ENCODE results near the gene HBQ1.

The HBQ1 gene

DNA sequence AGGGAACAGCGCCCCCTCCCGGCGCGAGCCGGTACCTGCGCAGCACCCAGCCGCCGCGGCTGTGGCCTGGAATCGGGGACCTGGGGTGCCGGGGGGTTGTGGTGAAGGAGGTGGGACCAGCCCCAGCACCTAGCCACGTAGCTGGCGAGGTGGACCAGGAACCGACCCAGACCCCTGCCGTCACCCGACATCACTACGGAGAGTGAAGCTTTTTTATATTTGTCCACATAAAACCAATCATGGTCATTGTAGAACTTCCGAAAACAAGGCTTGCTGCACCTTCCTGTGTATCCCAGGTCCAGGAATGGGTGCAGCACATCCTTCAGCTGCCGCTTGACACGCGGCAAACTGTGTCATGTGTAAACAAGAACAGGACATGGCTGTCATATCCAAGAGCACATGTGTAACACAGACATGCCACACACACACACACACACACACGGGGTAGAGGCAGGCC lies 1.3 kb downstream of the HBQ1 start (continued):
- no peak for TF ChIP-seq ZNF571 (tag by site-specific recombination; IDR thresholded peaks at IDR 0.05)
- TF ChIP-seq ZNF654 (tag by site-specific recombination; IDR thresholded peaks at IDR 0.05; ENCODE audit: low read depth) = peak; percentile 66
- TF ChIP-seq, protein P1, sequence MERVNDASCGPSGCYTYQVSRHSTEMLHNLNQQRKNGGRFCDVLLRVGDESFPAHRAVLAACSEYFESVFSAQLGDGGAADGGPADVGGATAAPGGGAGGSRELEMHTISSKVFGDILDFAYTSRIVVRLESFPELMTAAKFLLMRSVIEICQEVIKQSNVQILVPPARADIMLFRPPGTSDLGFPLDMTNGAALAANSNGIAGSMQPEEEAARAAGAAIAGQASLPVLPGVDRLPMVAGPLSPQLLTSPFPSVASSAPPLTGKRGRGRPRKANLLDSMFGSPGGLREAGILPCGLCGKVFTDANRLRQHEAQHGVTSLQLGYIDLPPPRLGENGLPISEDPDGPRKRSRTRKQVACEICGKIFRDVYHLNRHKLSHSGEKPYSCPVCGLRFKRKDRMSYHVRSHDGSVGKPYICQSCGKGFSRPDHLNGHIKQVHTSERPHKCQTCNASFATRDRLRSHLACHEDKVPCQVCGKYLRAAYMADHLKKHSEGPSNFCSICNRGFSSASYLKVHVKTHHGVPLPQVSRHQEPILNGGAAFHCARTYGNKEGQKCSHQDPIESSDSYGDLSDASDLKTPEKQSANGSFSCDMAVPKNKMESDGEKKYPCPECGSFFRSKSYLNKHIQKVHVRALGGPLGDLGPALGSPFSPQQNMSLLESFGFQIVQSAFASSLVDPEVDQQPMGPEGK (tag by site-specific recombination; IDR thresholded peaks at IDR 0.05) = peak; percentile 70; the same call in 1 of the 2 replicates
- no peak for TF ChIP-seq OSR2 (tag by site-specific recombination; IDR thresholded peaks at IDR 0.05)
- no peak for TF ChIP-seq ZNF350 (tag by site-specific recombination; IDR thresholded peaks at IDR 0.05)
- no peak for TF ChIP-seq ZIC2 (tag by site-specific recombination; IDR thresholded peaks at IDR 0.05)
- 0 out of 2 replicates have a peak, but pooled peaks have one; percentile 24 for TF ChIP-seq ZFP37 (tag by site-specific recombination; IDR thresholded peaks at IDR 0.05)
- 0 out of 2 replicates have a peak, but pooled peaks have one; percentile 15 for TF ChIP-seq ZNF843 (tag by site-specific recombination; IDR thresholded peaks at IDR 0.05)
- TF ChIP-seq, protein P2, sequence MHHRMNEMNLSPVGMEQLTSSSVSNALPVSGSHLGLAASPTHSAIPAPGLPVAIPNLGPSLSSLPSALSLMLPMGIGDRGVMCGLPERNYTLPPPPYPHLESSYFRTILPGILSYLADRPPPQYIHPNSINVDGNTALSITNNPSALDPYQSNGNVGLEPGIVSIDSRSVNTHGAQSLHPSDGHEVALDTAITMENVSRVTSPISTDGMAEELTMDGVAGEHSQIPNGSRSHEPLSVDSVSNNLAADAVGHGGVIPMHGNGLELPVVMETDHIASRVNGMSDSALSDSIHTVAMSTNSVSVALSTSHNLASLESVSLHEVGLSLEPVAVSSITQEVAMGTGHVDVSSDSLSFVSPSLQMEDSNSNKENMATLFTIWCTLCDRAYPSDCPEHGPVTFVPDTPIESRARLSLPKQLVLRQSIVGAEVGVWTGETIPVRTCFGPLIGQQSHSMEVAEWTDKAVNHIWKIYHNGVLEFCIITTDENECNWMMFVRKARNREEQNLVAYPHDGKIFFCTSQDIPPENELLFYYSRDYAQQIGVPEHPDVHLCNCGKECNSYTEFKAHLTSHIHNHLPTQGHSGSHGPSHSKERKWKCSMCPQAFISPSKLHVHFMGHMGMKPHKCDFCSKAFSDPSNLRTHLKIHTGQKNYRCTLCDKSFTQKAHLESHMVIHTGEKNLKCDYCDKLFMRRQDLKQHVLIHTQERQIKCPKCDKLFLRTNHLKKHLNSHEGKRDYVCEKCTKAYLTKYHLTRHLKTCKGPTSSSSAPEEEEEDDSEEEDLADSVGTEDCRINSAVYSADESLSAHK (tag by site-specific recombination; IDR thresholded peaks at IDR 0.05) = 0 out of 2 replicates have a peak, but pooled peaks have one; percentile 35
- no peak; the same call in 1 of the 2 replicates for TF ChIP-seq KLF10 (tag by site-specific recombination; IDR thresholded peaks at IDR 0.05)
- TF ChIP-seq ZNF146 (tag by site-specific recombination; IDR thresholded peaks at IDR 0.05) = peak; percentile 1; the same call in 1 of the 2 replicates
- TF ChIP-seq ZNF658 (tag by site-specific recombination; IDR thresholded peaks at IDR 0.05) = no peak
- TF ChIP-seq ZNF184 (tag by site-specific recombination; IDR thresholded peaks at IDR 0.05) = no peak
- TF ChIP-seq, protein P3, sequence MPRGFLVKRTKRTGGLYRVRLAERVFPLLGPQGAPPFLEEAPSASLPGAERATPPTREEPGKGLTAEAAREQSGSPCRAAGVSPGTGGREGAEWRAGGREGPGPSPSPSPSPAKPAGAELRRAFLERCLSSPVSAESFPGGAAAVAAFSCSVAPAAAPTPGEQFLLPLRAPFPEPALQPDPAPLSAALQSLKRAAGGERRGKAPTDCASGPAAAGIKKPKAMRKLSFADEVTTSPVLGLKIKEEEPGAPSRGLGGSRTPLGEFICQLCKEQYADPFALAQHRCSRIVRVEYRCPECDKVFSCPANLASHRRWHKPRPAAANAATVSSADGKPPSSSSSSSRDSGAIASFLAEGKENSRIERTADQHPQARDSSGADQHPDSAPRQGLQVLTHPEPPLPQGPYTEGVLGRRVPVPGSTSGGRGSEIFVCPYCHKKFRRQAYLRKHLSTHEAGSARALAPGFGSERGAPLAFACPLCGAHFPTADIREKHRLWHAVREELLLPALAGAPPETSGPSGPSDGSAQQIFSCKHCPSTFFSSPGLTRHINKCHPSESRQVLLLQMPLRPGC (tag by site-specific recombination; IDR thresholded peaks at IDR 0.05) = 0 out of 2 replicates have a peak, but pooled peaks have one; percentile 14
- TF ChIP-seq ZNF777 (tag by site-specific recombination; IDR thresholded peaks at IDR 0.05; ENCODE audit: borderline replicate concordance) = no peak
- 0 out of 2 replicates have a peak, but pooled peaks have one; percentile 18 for TF ChIP-seq ZNF24 (tag by site-specific recombination; IDR thresholded peaks at IDR 0.05)
- TF ChIP-seq, protein P4, sequence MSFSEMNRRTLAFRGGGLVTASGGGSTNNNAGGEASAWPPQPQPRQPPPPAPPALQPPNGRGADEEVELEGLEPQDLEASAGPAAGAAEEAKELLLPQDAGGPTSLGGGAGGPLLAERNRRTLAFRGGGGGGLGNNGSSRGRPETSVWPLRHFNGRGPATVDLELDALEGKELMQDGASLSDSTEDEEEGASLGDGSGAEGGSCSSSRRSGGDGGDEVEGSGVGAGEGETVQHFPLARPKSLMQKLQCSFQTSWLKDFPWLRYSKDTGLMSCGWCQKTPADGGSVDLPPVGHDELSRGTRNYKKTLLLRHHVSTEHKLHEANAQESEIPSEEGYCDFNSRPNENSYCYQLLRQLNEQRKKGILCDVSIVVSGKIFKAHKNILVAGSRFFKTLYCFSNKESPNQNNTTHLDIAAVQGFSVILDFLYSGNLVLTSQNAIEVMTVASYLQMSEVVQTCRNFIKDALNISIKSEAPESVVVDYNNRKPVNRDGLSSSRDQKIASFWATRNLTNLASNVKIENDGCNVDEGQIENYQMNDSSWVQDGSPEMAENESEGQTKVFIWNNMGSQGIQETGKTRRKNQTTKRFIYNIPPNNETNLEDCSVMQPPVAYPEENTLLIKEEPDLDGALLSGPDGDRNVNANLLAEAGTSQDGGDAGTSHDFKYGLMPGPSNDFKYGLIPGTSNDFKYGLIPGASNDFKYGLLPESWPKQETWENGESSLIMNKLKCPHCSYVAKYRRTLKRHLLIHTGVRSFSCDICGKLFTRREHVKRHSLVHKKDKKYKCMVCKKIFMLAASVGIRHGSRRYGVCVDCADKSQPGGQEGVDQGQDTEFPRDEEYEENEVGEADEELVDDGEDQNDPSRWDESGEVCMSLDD (tag by site-specific recombination; IDR thresholded peaks at IDR 0.05) = peak; percentile 56; the same call in 1 of the 2 replicates
- peak; percentile 76; the same call in 1 of the 2 replicates for TF ChIP-seq ZNF660 (tag by site-specific recombination; IDR thresholded peaks at IDR 0.05)
- TF ChIP-seq ZNF2 (tag by site-specific recombination; IDR thresholded peaks at IDR 0.05) = 0 out of 2 replicates have a peak, but pooled peaks have one; percentile 50
- no peak for TF ChIP-seq HOXA7 (CRISPR knock-in tag; IDR thresholded peaks at IDR 0.05; ENCODE audit: borderline replicate concordance)
- no peak for TF ChIP-seq ZNF776 (tag by site-specific recombination; IDR thresholded peaks at IDR 0.05; ENCODE audit: borderline replicate concordance)
